Measurements from ENCODE around the gene SLC31A1.

SLC31A1 gene

DNA sequence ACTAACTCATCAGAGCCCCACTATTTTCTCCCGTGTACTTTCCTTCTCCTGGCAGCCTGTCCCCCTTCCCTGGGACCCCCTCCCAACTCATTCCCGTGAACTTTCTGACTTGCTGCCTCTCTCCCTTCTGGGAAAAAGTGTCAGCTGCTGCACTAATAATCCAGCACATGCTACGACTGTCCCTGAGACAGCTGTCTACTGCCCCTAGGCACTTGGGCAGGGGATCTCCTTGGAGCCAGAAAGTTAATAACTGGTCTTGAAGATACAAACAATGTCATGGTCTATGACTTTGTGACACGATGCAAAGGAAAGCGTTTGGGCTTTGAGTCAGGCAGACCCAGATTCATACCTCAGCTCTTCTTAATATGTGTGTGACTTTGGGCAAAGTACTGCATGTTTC is 91.9 kb downstream of the SLC31A1 start:
- Histone ChIP-seq H3K9me3 (ENCODE audit: insufficient read depth, low read depth, low read length) (no peaks in the 10 kb centered on the region), H3K4me1 (ENCODE audit: insufficient read depth, low read length) (no peaks in the 10 kb centered on the region), H3K27me3 (ENCODE audit: insufficient read depth, low read length) (no peaks in the 10 kb centered on the region), H3K36me3 (ENCODE audit: insufficient read depth, low read depth, low read length) (no peaks in the 10 kb centered on the region), H3K4me3 (ENCODE audit: low read length) (no peak overlapping the region), H3K9ac (ENCODE audit: low read depth, low read length) (no peak overlapping the region), H3K27ac (ENCODE audit: low read length) (no peak overlapping the region)

Measured in iPS-20b (cell line).